ENCODE measurements around the gene ATP8B3. TPM values are rescaled to one million over a fixed set of nuclear protein-coding genes. Genes with fewer than 3 reads are reported as not detected.

Gene ATP8B3
- total RNA-seq, 1 experiment from 2014 or later = 9.6 TPM

DNA sequence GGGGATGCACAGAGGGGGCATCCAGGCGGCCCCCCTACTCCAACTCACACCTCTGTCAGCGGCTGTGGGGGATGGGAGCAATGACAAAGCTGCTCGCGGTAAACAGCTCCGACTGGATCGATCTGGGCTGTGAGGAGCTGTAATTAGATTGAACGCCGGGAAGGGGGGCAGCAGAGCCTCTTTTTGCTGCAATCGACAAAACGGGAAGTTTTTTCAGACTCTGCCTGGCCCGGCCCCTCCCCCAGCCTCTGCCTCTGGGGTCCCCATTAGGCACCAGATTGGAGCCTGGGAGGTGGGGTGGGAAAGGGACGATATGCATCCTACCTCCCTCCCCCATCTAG lies 42.5 kb downstream of the ATP8B3 start:
- H2BK15ac ChIP-seq (ENCODE audit: low read depth, low read length) = no peak overlapping the region
- no peak for DNase-seq
- peaks cover 98% of the 10 kb centered on the region for H3K27me3 Mint-ChIP-seq (ENCODE audit: low read depth)
- no peak overlapping the region for H4K8ac ChIP-seq (replicated peaks; ENCODE audit: insufficient read length, low read depth, low read length)
- H4K20me1 ChIP-seq (ENCODE audit: control insufficient read depth, insufficient read depth, insufficient read length) = peaks cover 2% of the 10 kb centered on the region
- H3K9me3 Mint-ChIP-seq = peaks cover 24 to 33% of the 10 kb centered on the region in 2 experiments
- H3K27ac Mint-ChIP-seq = no peak overlapping the region
- H3K4me3 Mint-ChIP-seq = no peak overlapping the region
- H3K14ac ChIP-seq (ENCODE audit: insufficient read depth, low read length) = no peak overlapping the region
- no peak overlapping the region for H3K27ac ChIP-seq (ENCODE audit: insufficient read length, low read depth, low read length)
- H3K18ac ChIP-seq (ENCODE audit: insufficient read length, low read depth, low read length) = no peak overlapping the region
- H2BK120ac ChIP-seq (ENCODE audit: low read depth, low read length, poor library complexity, severe bottlenecking) = no peak overlapping the region
- WGBS (ENCODE audit: extremely low coverage, insufficient read length, low lambda C conversion rate) = no CpG with 5 or more reads among the region's 12 CpGs
- no peak overlapping the region for H4K5ac ChIP-seq (ENCODE audit: insufficient read length, low read depth, low read length)
- no peak overlapping the region for H2BK20ac ChIP-seq (ENCODE audit: low read depth, low read length, poor library complexity, severe bottlenecking)
- no peak overlapping the region for H2BK5ac ChIP-seq (ENCODE audit: insufficient read length, low read length)
- no peak overlapping the region for H2BK12ac ChIP-seq (ENCODE audit: insufficient read length, low read depth, low read length)
- H3K23ac ChIP-seq (ENCODE audit: insufficient read length, low read depth, low read length) = no peak overlapping the region
- no peaks in the 10 kb centered on the region for H3K79me1 ChIP-seq (ENCODE audit: insufficient read depth, low read depth, low read length, poor library complexity, severe bottlenecking)
- H4K91ac ChIP-seq (ENCODE audit: insufficient read length, low read depth, low read length) = no peak overlapping the region
- no peaks in the 10 kb centered on the region for H3K79me2 ChIP-seq (ENCODE audit: insufficient read depth, low read length)
- peaks cover 43% of the 10 kb centered on the region for H3K27me3 ChIP-seq (ENCODE audit: insufficient read depth, low read length)
- H2AFZ ChIP-seq (ENCODE audit: low read length) = no peak overlapping the region
- no peak overlapping the region for H3T11ph ChIP-seq (ENCODE audit: low read length)
- no peak overlapping the region for H3K4me2 ChIP-seq (ENCODE audit: insufficient read depth, insufficient read length, low read length)
- no peaks in the 10 kb centered on the region for H3K23me2 ChIP-seq (ENCODE audit: insufficient read length, low read depth, low read length, poor library complexity, severe bottlenecking)
- H2AK5ac ChIP-seq (ENCODE audit: insufficient read length, low read length) = no peak overlapping the region
- TF ChIP-seq, protein P1, sequence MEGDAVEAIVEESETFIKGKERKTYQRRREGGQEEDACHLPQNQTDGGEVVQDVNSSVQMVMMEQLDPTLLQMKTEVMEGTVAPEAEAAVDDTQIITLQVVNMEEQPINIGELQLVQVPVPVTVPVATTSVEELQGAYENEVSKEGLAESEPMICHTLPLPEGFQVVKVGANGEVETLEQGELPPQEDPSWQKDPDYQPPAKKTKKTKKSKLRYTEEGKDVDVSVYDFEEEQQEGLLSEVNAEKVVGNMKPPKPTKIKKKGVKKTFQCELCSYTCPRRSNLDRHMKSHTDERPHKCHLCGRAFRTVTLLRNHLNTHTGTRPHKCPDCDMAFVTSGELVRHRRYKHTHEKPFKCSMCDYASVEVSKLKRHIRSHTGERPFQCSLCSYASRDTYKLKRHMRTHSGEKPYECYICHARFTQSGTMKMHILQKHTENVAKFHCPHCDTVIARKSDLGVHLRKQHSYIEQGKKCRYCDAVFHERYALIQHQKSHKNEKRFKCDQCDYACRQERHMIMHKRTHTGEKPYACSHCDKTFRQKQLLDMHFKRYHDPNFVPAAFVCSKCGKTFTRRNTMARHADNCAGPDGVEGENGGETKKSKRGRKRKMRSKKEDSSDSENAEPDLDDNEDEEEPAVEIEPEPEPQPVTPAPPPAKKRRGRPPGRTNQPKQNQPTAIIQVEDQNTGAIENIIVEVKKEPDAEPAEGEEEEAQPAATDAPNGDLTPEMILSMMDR (conservative IDR thresholded peaks at IDR 0.05) = no peak
- no peak overlapping the region for H3K9ac ChIP-seq (ENCODE audit: extremely low read depth, insufficient read length, low read length)
- 0 out of 2 replicates have a peak, but pooled peaks cover 4% of the 10 kb centered on the region for H3K4me1 ChIP-seq (ENCODE audit: insufficient read depth, low read length)
- peaks cover 0 to 7% (median 0%) of the 10 kb centered on the region in 3 experiments; a peak in 3 of 7 replicates for H3K36me3 Mint-ChIP-seq (ENCODE audit: insufficient read depth in 1 of 3, low read depth in 3 of 3)
- peaks cover 0 to 25% of the 10 kb centered on the region in 2 experiments; a peak in 3 of 4 replicates for H3K4me1 Mint-ChIP-seq
- peaks cover 10% of the 10 kb centered on the region for H3K9me3 ChIP-seq (ENCODE audit: control insufficient read depth, low read depth, low read length)
- no peak overlapping the region for H3K56ac ChIP-seq (ENCODE audit: insufficient read length, low read depth, low read length)
- H3K4ac ChIP-seq (ENCODE audit: low read depth, low read length) = no peak overlapping the region

Measured in H9 (cell line).